H9 (cell line): ENCODE results near the gene CD164L2. TPM values are rescaled to one million over a fixed set of nuclear protein-coding genes. Genes with fewer than 3 reads are reported as not detected.
"Not testable (repeated sequence)": the region's sequence is repeated elsewhere in the genome, so short reads cannot be mapped to it uniquely, and the experiment has no call there.

Experiments
- DNase-seq: peaks from one replicate; pipeline ENCODE4 v3.0.0-alpha.2; 2017
- H2AFZ ChIP-seq: one replicate; pipeline ENCODE4 v1.6.1; 2013; ENCODE audit warnings: mild to moderate bottlenecking, low read length, control low read depth, moderate library complexity
- H2AK5ac ChIP-seq: 2 replicates; pipeline ENCODE4 v1.6.1; 2013; ENCODE audit warnings: low read length, control low read depth, mixed read lengths; ENCODE audit not compliant: insufficient read length
- H2BK120ac ChIP-seq: one replicate; pipeline ENCODE4 v1.6.1; 2013; ENCODE audit warnings: low read depth, mild to moderate bottlenecking, low read length, control low read depth, inconsistent platforms; ENCODE audit not compliant: poor library complexity, severe bottlenecking
- H2BK12ac ChIP-seq: 2 replicates; pipeline ENCODE4 v1.6.1; 2013; ENCODE audit warnings: low read length, control low read depth, mixed read lengths, low read depth; ENCODE audit not compliant: insufficient read length
- H2BK15ac ChIP-seq: 2 replicates; pipeline ENCODE4 v1.6.1; 2013; ENCODE audit warnings: low read depth, low read length, control low read depth
- H2BK20ac ChIP-seq: one replicate; pipeline ENCODE4 v1.6.1; 2013; ENCODE audit warnings: low read depth, mild to moderate bottlenecking, low read length, control low read depth, inconsistent platforms; ENCODE audit not compliant: poor library complexity, severe bottlenecking
- H2BK5ac ChIP-seq: 2 replicates; pipeline ENCODE4 v1.6.1; 2013; ENCODE audit warnings: low read length, control low read depth, mixed read lengths; ENCODE audit not compliant: insufficient read length
- H3K14ac ChIP-seq: 2 replicates; pipeline ENCODE4 v1.6.1; 2013; ENCODE audit warnings: low read length, control low read depth; ENCODE audit not compliant: insufficient read depth
- H3K18ac ChIP-seq: 2 replicates; pipeline ENCODE4 v1.6.1; 2013; ENCODE audit warnings: low read depth, mild to moderate bottlenecking, mixed read lengths, low read length, control low read depth; ENCODE audit not compliant: insufficient read length
- H3K23ac ChIP-seq: 2 replicates; pipeline ENCODE4 v1.6.1; 2013; ENCODE audit warnings: low read length, control low read depth, mixed read lengths, low read depth; ENCODE audit not compliant: insufficient read length
- H3K23me2 ChIP-seq: 2 replicates; pipeline ENCODE4 v1.6.1; 2013; ENCODE audit warnings: low read depth, mild to moderate bottlenecking, mixed read lengths, low read length, control low read depth; ENCODE audit not compliant: insufficient read length, poor library complexity, severe bottlenecking
- H3K27ac ChIP-seq: 2 replicates; pipeline ENCODE4 v1.5.1; 2013; ENCODE audit warnings: low read length, control low read depth, mixed read lengths, low read depth; ENCODE audit not compliant: insufficient read length
- H3K27me3 ChIP-seq: 2 replicates; pipeline ENCODE4 v1.6.1; 2013; ENCODE audit warnings: low read length, control low read depth, inconsistent platforms; ENCODE audit not compliant: insufficient read depth
- H3K4ac ChIP-seq: 2 replicates; pipeline ENCODE4 v1.6.1; 2013; ENCODE audit warnings: low read depth, mild to moderate bottlenecking, control low read depth, inconsistent platforms, low read length, moderate library complexity
- H3K4me1 ChIP-seq: 2 replicates; pipeline ENCODE4 v1.6.1; 2013; ENCODE audit warnings: low read length, control low read depth, inconsistent platforms; ENCODE audit not compliant: insufficient read depth
- H3K4me2 ChIP-seq: 2 replicates; pipeline ENCODE4 v1.6.1; 2013; ENCODE audit warnings: low read length, control low read depth, mixed read lengths; ENCODE audit not compliant: insufficient read length, insufficient read depth
- H3K56ac ChIP-seq: 2 replicates; pipeline ENCODE4 v1.6.1; 2013; ENCODE audit warnings: low read depth, mild to moderate bottlenecking, mixed read lengths, low read length, control low read depth; ENCODE audit not compliant: insufficient read length
- H3K79me1 ChIP-seq: 2 replicates; pipeline ENCODE4 v1.6.1; 2013; ENCODE audit warnings: low read depth, mild to moderate bottlenecking, moderate library complexity, low read length, control low read depth, inconsistent platforms; ENCODE audit not compliant: insufficient read depth, poor library complexity, severe bottlenecking
- H3K79me2 ChIP-seq: 2 replicates; pipeline ENCODE4 v1.6.1; 2013; ENCODE audit warnings: low read length, control low read depth, inconsistent platforms; ENCODE audit not compliant: insufficient read depth
- H3K9ac ChIP-seq: 2 replicates; pipeline ENCODE4 v1.6.1; 2013; ENCODE audit warnings: low read length, control low read depth, mixed read lengths; ENCODE audit not compliant: insufficient read length; ENCODE audit errors: extremely low read depth
- H3K9me3 ChIP-seq: one replicate; pipeline ENCODE4 v1.6.1; 2013; ENCODE audit warnings: low read depth, low read length, inconsistent platforms; ENCODE audit not compliant: control insufficient read depth
- H3T11ph ChIP-seq: one replicate; pipeline ENCODE4 v1.6.1; 2013; ENCODE audit warnings: mild to moderate bottlenecking, low read length, control low read depth, inconsistent platforms
- H4K20me1 ChIP-seq: one replicate; pipeline ENCODE4 v1.6.1; 2013; ENCODE audit not compliant: control insufficient read depth, insufficient read length, insufficient read depth
- H4K5ac ChIP-seq: 2 replicates; pipeline ENCODE4 v1.6.1; 2013; ENCODE audit warnings: low read depth, mild to moderate bottlenecking, mixed read lengths, low read length, control low read depth; ENCODE audit not compliant: insufficient read length
- H4K8ac ChIP-seq: replicated peaks from 2 replicates; pipeline ENCODE4 v1.6.1; 2013; ENCODE audit warnings: low read length, control low read depth, mixed read lengths, low read depth; ENCODE audit not compliant: insufficient read length
- H4K91ac ChIP-seq: 2 replicates; pipeline ENCODE4 v1.6.1; 2013; ENCODE audit warnings: low read depth, mild to moderate bottlenecking, moderate library complexity, mixed read lengths, low read length, control low read depth; ENCODE audit not compliant: insufficient read length
- H3K27ac Mint-ChIP-seq, 3 experiments: 2 replicates in 2 of 3; 3 replicates in 1 of 3; pipeline ENCODE4 v1.8.0; 2020 to 2021; ENCODE audit warnings: mixed read lengths in 3 of 3, mild to moderate bottlenecking in 1 of 3, moderate library complexity in 1 of 3
- H3K27me3 Mint-ChIP-seq: 2 replicates; pipeline ENCODE4 v1.8.0; 2021; ENCODE audit warnings: low read depth, mild to moderate bottlenecking, moderate library complexity, mixed read lengths
- H3K36me3 Mint-ChIP-seq, 3 experiments: 2 replicates in 2 of 3; 3 replicates in 1 of 3; pipeline ENCODE4 v1.8.0; 2020 to 2021; ENCODE audit warnings: low read depth in 3 of 3, mixed read lengths in 3 of 3; ENCODE audit not compliant: insufficient read depth in 1 of 3
- H3K4me1 Mint-ChIP-seq, 2 experiments: 2 replicates each; pipeline ENCODE4 v1.8.0; 2020; ENCODE audit warnings: mixed read lengths in 2 of 2
- H3K4me3 Mint-ChIP-seq, 2 experiments: 2 replicates in 1 of 2; 3 replicates in 1 of 2; pipeline ENCODE4 v1.8.0; 2020 to 2021; ENCODE audit warnings: mild to moderate bottlenecking in 2 of 2, mixed read lengths in 2 of 2, moderate library complexity in 1 of 2
- H3K9me3 Mint-ChIP-seq, 2 experiments: 2 replicates in 1 of 2; 3 replicates in 1 of 2; pipeline ENCODE4 v1.8.0; 2020; ENCODE audit warnings: mild to moderate bottlenecking in 2 of 2, mixed read lengths in 2 of 2, moderate library complexity in 1 of 2
- WGBS: extraction: QIAGEN DNeasy Blood & Tissue Kit; methylation state at CpG from one replicate; pipeline ENCODE4 v1.1.7; 2013; ENCODE audit warnings: missing lambda C conversion rate, low lambda C conversion rate, mixed read lengths; ENCODE audit not compliant: insufficient read length; ENCODE audit errors: extremely low coverage; 5-methylcytosine and 5-hydroxymethylcytosine counted together
- total RNA-seq: library from RNA; stranded (reverse); gene quantifications from 2 replicates; pipeline ENCODE4 v1.2.1, GENCODE V29; 2021
- TF ChIP-seq, protein P1 (sequence below): fragments of 200-600 bp; sonication (generic); conservative IDR thresholded peaks from 3 replicates; pipeline ENCODE4 v1.8.0; 2021; ENCODE audit warnings: antibody characterized with exemption, mild to moderate bottlenecking

CD164L2 gene
- total RNA-seq, 1 experiment from 2014 or later = 1.2 TPM

DNA sequence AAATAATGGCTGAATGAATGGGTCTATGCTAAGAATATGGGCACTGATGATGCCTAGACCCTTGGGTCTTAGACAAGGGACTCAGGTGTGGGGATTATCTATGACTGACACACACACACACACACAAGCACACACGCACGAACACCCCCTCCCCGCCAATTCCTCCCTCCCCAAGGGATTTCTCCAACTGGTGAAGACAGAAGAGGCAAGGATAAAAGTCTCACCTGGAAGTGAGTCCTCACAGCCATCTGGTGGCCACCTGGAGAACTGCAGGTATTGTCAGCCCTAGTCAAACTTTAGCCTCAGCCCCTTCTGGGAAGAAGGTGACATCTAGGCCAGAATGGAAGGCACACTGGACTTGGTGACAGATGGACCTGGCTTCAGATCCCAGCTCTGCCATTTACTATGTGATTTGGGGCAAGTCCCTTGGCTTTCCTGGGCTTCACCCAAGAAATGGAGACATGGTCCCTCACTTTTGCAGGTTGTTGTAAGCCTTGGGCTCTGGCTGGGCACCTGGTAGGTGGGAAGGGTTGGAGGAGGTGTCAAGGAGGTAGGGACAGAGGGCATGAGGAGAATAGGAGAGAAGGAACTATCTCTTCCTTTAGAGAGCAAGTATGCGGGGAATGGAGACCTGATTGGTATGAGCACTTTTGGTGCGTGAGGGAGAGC lies 5.3 kb upstream of the CD164L2 start:
- WGBS = no CpG with 5 or more reads among the region's 5 CpGs
- Histone ChIP-seq H3K27ac (no peak overlapping the region), H3K23me2 (peaks cover 4% of the 10 kb centered on the region), H2BK12ac (no peak overlapping the region), H3K79me2 (no peaks in the 10 kb centered on the region), H2BK120ac (no peak overlapping the region), H3K18ac (no peak overlapping the region), H3K4me1 (peaks cover 2% of the 10 kb centered on the region), H2AFZ (no peak overlapping the region), H3K9me3 (no peaks in the 10 kb centered on the region), H3K4me2 (no peak overlapping the region), H4K91ac (no peak overlapping the region), H3K23ac (no peak overlapping the region), H2BK5ac (no peak overlapping the region), H2BK20ac (no peak overlapping the region), H3K56ac (no peak overlapping the region), H3K9ac (no peak overlapping the region), H3T11ph (no peak overlapping the region), H3K14ac (no peak overlapping the region), H4K5ac (no peak overlapping the region), H3K27me3 (no peaks in the 10 kb centered on the region), H2AK5ac (no peak overlapping the region), H3K4ac (no peak overlapping the region), H3K79me1 (no peaks in the 10 kb centered on the region), H4K8ac (no peak overlapping the region), H4K20me1 (no peaks in the 10 kb centered on the region), H2BK15ac (no peak overlapping the region)
- DNase-seq = peak; percentile 83
- H3K27me3 Mint-ChIP-seq = peaks cover 2% of the 10 kb centered on the region
- H3K9me3 Mint-ChIP-seq = no peaks in the 10 kb centered on the region; a peak in 3 of 5 replicates
- peaks cover 20 to 22% of the 10 kb centered on the region in 2 experiments for H3K4me1 Mint-ChIP-seq
- H3K36me3 Mint-ChIP-seq = no peaks in the 10 kb centered on the region
- H3K4me3 Mint-ChIP-seq = peak overlapping the region in 1 of 2 experiments; percentile 54; a peak in 2 of 5 replicates
- TF ChIP-seq, protein P1, sequence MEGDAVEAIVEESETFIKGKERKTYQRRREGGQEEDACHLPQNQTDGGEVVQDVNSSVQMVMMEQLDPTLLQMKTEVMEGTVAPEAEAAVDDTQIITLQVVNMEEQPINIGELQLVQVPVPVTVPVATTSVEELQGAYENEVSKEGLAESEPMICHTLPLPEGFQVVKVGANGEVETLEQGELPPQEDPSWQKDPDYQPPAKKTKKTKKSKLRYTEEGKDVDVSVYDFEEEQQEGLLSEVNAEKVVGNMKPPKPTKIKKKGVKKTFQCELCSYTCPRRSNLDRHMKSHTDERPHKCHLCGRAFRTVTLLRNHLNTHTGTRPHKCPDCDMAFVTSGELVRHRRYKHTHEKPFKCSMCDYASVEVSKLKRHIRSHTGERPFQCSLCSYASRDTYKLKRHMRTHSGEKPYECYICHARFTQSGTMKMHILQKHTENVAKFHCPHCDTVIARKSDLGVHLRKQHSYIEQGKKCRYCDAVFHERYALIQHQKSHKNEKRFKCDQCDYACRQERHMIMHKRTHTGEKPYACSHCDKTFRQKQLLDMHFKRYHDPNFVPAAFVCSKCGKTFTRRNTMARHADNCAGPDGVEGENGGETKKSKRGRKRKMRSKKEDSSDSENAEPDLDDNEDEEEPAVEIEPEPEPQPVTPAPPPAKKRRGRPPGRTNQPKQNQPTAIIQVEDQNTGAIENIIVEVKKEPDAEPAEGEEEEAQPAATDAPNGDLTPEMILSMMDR = peak; percentile 84
- H3K27ac Mint-ChIP-seq = peak overlapping the region in 1 of 3 experiments; percentile 18; a peak in 1 of 7 replicates

DNA sequence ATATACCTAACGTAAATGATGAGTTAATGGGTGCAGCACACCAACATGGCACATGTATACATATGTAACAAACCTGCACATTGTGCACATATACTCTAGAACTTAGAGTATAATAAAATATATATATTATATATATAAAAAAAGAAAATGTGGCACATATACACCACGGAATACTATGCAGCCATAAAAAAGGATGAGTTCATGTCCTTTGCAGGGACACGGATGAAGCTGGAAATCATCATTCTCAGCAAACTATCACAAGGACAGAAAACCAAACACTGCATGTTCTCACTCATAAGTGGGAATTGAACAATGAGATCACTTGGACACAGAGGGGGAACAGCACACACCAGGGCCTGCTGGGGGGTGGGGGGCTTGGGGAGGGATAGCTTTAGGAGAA lies 1.7 kb upstream of the CD164L2 start:
- H4K8ac ChIP-seq, H2BK12ac ChIP-seq, H2AFZ ChIP-seq, H3K9me3 ChIP-seq, H2BK15ac ChIP-seq, H3K18ac ChIP-seq, H3K23me2 ChIP-seq, H3K36me3 Mint-ChIP-seq, H3K9ac ChIP-seq, H4K5ac ChIP-seq, DNase-seq, H3K79me2 ChIP-seq, H3K4me2 ChIP-seq, H3K4me1 ChIP-seq, H3K23ac ChIP-seq, H4K91ac ChIP-seq, H3K9me3 Mint-ChIP-seq, H2BK20ac ChIP-seq, H3K56ac ChIP-seq, H3K4ac ChIP-seq, H3K27ac ChIP-seq, H2BK5ac ChIP-seq, H4K20me1 ChIP-seq, H3K79me1 ChIP-seq, H3K14ac ChIP-seq, H3K27me3 ChIP-seq, H2AK5ac ChIP-seq, H3K4me3 Mint-ChIP-seq, H3T11ph ChIP-seq, H2BK120ac ChIP-seq, H3K27ac Mint-ChIP-seq: not testable (repeated sequence)
- Mint-ChIP-seq H3K27me3 (peaks cover 27% of the 10 kb centered on the region), H3K4me1 (peaks cover 9 to 12% of the 10 kb centered on the region in 2 experiments)
- WGBS = no CpG with 5 or more reads among the region's 3 CpGs
